Common myeloid progenitor, CD34-positive (primary cell): ENCODE data around the gene GLG1.

Source experiments
- CTCF ChIA-PET: fragments of 350-600 bp; sonication (Branson Sonifier 250); formaldehyde crosslinking; loops from one replicate; lab custom pipeline; 2021; ENCODE audit warnings: antibody characterized with exemption; lab: Charles Lee
- POLR2A ChIA-PET: fragments of 350-600 bp; sonication (Branson Sonifier 250); formaldehyde crosslinking; loops from one replicate; lab custom pipeline; 2021; ENCODE audit warnings: antibody characterized with exemption; lab: Charles Lee
- DNase-seq, 3 donors: peaks; one replicate each; pipeline versions ENCODE4 v3.0.0 to v3.0.0-alpha.2; 2013
- H3K27ac ChIP-seq, 2 experiments: 1 replicate in 1 of 2; 2 replicates in 1 of 2; pipeline ENCODE4 v1.7.0; 2013; ENCODE audit warnings: inconsistent platforms in 2 of 2, low read length in 2 of 2, mild to moderate bottlenecking in 2 of 2, low read depth in 1 of 2, moderate library complexity in 1 of 2; ENCODE audit not compliant: severe bottlenecking in 2 of 2, insufficient read depth in 1 of 2, poor library complexity in 1 of 2
- H3K27me3 ChIP-seq, 5 experiments: replicated peaks in 2 of 5; 1 replicate in 3 of 5; 2 replicates in 2 of 5; pipeline versions ENCODE4 v1.6.1 to v1.7.0; 2013; ENCODE audit warnings: low read length in 4 of 5, mild to moderate bottlenecking in 2 of 5, moderate library complexity in 2 of 5, inconsistent platforms in 1 of 5; ENCODE audit not compliant: insufficient read depth in 5 of 5, control insufficient read depth in 4 of 5
- H3K36me3 ChIP-seq, 4 experiments: 1 replicate in 2 of 4; 2 replicates in 2 of 4; pipeline versions ENCODE4 v1.6.1 to v1.7.0; 2013; ENCODE audit warnings: low read length in 3 of 4, control low read depth in 1 of 4, mild to moderate bottlenecking in 1 of 4; ENCODE audit not compliant: control insufficient read depth in 4 of 4, insufficient read depth in 4 of 4
- H3K4me1 ChIP-seq, 4 experiments: 1 replicate in 3 of 4; 2 replicates in 1 of 4; pipeline versions ENCODE4 v1.6.1 to v1.7.1; 2013; ENCODE audit warnings: low read length in 3 of 4, mild to moderate bottlenecking in 3 of 4, control low read depth in 1 of 4, inconsistent platforms in 1 of 4, moderate library complexity in 1 of 4; ENCODE audit not compliant: control insufficient read depth in 4 of 4, insufficient read depth in 4 of 4; ENCODE audit errors: control extremely low read depth in 1 of 4
- H3K4me3 ChIP-seq, 7 experiments: 1 replicate in 4 of 7; 2 replicates in 3 of 7; pipeline versions ENCODE4 v1.5.1 to v1.7.0; 2013; ENCODE audit warnings: mild to moderate bottlenecking in 7 of 7, low read length in 6 of 7, moderate library complexity in 6 of 7, inconsistent platforms in 2 of 7, low read depth in 2 of 7, control low read depth in 1 of 7; ENCODE audit not compliant: insufficient read depth in 4 of 7, control insufficient read depth in 1 of 7; ENCODE audit errors: extremely low read depth in 1 of 7
- H3K9me3 ChIP-seq, 5 experiments: 1 replicate in 4 of 5; 2 replicates in 1 of 5; pipeline versions ENCODE4 v1.6.1 to v1.7.1; 2013; ENCODE audit warnings: low read length in 4 of 5, mild to moderate bottlenecking in 2 of 5, inconsistent platforms in 1 of 5, low read depth in 1 of 5, moderate library complexity in 1 of 5; ENCODE audit not compliant: control insufficient read depth in 4 of 5, insufficient read depth in 2 of 5; ENCODE audit errors: control extremely low read depth in 1 of 5
- WGBS: methylation state at CpG from one replicate; pipeline ENCODE4 v1.1.5; 2013; ENCODE audit not compliant: insufficient coverage; 5-methylcytosine and 5-hydroxymethylcytosine counted together

Gene GLG1

DNA sequence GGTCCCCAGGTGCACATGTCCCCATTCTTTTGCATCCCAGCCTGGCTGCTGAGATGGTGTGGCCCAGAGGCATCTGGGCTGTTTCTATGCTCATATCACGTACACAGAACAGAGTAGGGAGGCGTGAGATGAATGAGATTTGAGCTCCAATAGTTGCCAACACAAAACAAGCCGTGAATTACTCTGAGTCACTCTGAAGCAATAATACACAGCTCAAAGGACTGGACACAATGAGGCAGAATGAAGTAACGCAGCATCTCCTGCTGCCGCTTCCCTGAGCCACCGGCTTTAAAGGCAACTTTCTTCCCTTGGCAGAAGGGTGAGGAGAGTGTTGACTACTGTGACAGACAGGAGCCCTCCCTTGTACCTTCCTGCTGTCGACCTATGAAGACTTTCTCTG lies 151.7 kb downstream of the GLG1 start:
- Histone ChIP-seq H3K36me3 (peaks cover 12 to 56% (median 44%) of the 10 kb centered on the region in 4 experiments), H3K9me3 (no peaks in the 10 kb centered on the region), H3K4me3 (no peak overlapping the region), H3K27me3 (no peaks in the 10 kb centered on the region), H3K27ac (no peak overlapping the region), H3K4me1 (no peaks in the 10 kb centered on the region)
- WGBS: 87% methylated on average over 7 of the region's 7 CpGs
- ChIA-PET POLR2A (no interaction called here), CTCF (no interaction called here)
- DNase-seq: no peak

DNA sequence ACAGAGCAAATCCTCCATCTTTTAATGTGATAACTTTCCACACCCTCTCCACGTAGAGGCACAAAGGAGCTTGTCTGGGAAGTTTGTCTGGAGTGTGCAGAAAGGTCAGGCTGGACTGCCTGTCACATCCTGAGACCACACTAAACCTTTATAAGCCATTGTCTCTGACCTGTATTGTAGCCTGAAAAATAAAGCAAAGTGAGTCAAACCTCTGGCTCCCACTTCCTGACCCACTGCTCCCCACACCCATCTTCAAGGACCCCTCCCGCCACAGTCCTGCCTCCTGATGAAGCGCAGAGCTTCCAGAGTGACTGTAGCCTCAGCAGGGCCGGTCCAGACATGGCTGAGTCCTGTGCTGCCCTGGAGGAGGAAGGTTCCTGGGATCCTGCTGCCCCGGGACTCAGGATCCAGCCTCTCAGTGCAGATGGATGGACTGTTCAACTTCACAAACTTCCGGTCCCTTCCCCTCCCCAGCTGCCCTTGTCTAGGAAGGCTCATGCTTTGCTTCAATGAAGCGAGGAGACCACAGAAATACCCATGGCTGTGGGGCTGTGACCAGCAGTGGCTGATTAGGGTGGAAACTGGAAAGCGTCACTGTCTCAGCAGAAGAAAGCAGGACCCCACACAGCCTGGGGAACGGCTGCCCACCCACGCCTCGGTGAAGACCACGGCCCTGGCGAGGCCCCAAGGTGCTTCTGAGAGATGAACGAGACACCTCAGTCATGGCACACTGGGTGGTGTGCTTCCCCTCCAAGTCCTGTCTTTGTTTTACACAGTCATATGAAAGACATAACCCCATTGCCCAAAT lies 154.8 kb downstream of the GLG1 start:
- ChIA-PET POLR2A (no interaction called here), CTCF (interaction anchor here (0.6 to 0.9 kb wide), 2 partner anchors 138 to 200 kb away, joined by 3 read pairs; no protein-coding TSS in a partner anchor)
- H3K4me3 ChIP-seq: no peak overlapping the region
- peaks cover 12 to 58% (median 35%) of the 10 kb centered on the region in 4 experiments for H3K36me3 ChIP-seq
- H3K27me3 ChIP-seq: no peaks in the 10 kb centered on the region
- H3K4me1 ChIP-seq: peaks cover 0 to 10% (median 3%) of the 10 kb centered on the region in 4 experiments
- DNase-seq: no peak
- H3K27ac ChIP-seq: no peak overlapping the region
- WGBS: 96% methylated on average over 14 of the region's 14 CpGs
- H3K9me3 ChIP-seq: no peaks in the 10 kb centered on the region

GRCh38 chr16:74450967-74451760 lies 155.8 kb downstream of the GLG1 start:
- DNase-seq: no peak
- Histone ChIP-seq H3K9me3 (no peaks in the 10 kb centered on the region), H3K4me1 (peaks cover 0 to 10% (median 3%) of the 10 kb centered on the region in 4 experiments), H3K27me3 (no peaks in the 10 kb centered on the region), H3K36me3 (peaks cover 7 to 52% (median 30%) of the 10 kb centered on the region in 4 experiments), H3K4me3 (no peak overlapping the region), H3K27ac (no peak overlapping the region)
- ChIA-PET CTCF (no interaction called here), POLR2A (no interaction called here)
- WGBS: 92% methylated on average over 13 of the region's 20 CpGs

- POLR2A ChIA-PET: interaction anchor here (0.6 kb wide), 1 partner anchor 18 kb away, joined by 3 read pairs; no protein-coding TSS in a partner anchor
- DNase-seq: no peak
- Histone ChIP-seq H3K4me1 (peaks cover 0 to 10% (median 3%) of the 10 kb centered on the region in 4 experiments), H3K27ac (no peak overlapping the region), H3K4me3 (no peak overlapping the region), H3K9me3 (no peaks in the 10 kb centered on the region), H3K27me3 (no peaks in the 10 kb centered on the region), H3K36me3 (peaks cover 5 to 44% (median 21%) of the 10 kb centered on the region in 4 experiments)
- WGBS: 100% methylated on average over 2 of the region's 3 CpGs
- CTCF ChIA-PET: interaction anchor here (1.0 to 1.3 kb wide), 2 partner anchors 15 to 19 kb away, joined by 3 read pairs; no protein-coding TSS in a partner anchor
These were observed 156.7 kb downstream of the GLG1 start for GRCh38 chr16:74450236-74450635.

DNA sequence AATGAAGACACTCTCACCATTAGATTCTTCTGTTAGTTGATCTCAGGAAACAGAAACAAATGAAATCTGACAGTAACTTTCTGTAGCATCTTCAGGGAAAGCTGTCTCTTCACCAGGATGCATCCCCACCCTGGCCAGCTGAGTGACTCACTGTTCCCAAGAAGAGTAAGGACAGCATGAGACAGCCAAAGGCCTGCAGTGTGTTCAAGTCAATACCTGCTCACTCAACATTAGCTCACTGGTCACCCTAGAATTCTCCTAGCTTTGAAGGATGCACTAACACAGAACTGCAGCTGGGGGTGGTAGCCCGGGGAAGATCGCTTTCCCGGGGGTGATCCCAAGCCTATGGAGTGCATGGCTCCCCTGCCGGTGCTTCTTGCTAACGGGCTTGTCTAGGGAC lies 157.4 kb downstream of the GLG1 start:
- WGBS: 85% methylated on average over 4 of the region's 5 CpGs
- peaks cover 0 to 10% (median 3%) of the 10 kb centered on the region in 4 experiments for H3K4me1 ChIP-seq
- ChIA-PET CTCF (interaction anchor here (1.0 to 1.3 kb wide), 2 partner anchors 14 to 18 kb away, joined by 3 read pairs; no protein-coding TSS in a partner anchor), POLR2A (interaction anchor here (0.6 kb wide), 1 partner anchor 19 kb away, joined by 3 read pairs; no protein-coding TSS in a partner anchor)
- H3K36me3 ChIP-seq: peaks cover 5 to 41% (median 17%) of the 10 kb centered on the region in 4 experiments
- no peaks in the 10 kb centered on the region for H3K27me3 ChIP-seq
- H3K9me3 ChIP-seq: no peaks in the 10 kb centered on the region
- no peak overlapping the region for H3K27ac ChIP-seq
- no peak for DNase-seq
- no peak overlapping the region for H3K4me3 ChIP-seq

DNA sequence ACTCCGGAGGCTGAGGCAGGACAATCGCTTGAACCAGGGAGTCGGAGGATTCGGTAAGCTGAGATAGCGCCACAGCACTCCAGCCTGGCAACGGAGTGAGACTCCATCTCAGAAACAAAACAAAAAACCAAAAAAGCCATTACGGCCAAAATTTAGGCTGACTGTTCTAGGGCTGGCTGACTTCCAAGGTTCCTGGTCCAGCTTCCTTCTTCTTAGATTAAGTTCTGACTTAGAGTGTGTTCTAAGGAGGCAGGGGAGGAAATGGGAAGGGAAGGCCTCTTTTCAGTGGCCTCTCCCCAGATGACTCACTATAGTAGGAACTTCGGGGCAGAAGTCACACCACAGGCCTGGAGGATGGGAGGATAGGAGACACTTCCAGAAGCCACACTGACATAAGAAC lies 157.9 kb downstream of the GLG1 start:
- Histone ChIP-seq H3K36me3 (peaks cover 5 to 41% (median 17%) of the 10 kb centered on the region in 4 experiments), H3K27ac (no peak overlapping the region), H3K27me3 (no peaks in the 10 kb centered on the region), H3K4me3 (no peak overlapping the region), H3K9me3 (no peaks in the 10 kb centered on the region), H3K4me1 (peaks cover 0 to 10% (median 3%) of the 10 kb centered on the region in 4 experiments)
- 70% methylated on average over 5 of the region's 8 CpGs for WGBS
- ChIA-PET CTCF (interaction anchor here (1.2 to 1.3 kb wide), 2 partner anchors 9 to 18 kb away, joined by 3 read pairs; no protein-coding TSS in a partner anchor), POLR2A (no interaction called here)
- DNase-seq: no peak
